ENCODE data around the gene KRTAP2-2.

GRCh38 chr17:41060052-41060604 lies 5.1 kb upstream of the KRTAP2-2 start, which contains the start of gene KRTAP2-3:
- TF ChIP-seq CTCF (IDR thresholded peaks at IDR 0.05) = no peak
- TF ChIP-seq MAX (IDR thresholded peaks at IDR 0.05; ENCODE audit: low read depth) = peak; percentile 91
- no peak for TF ChIP-seq REST (IDR thresholded peaks at IDR 0.05; ENCODE audit: low read depth, low read length)
- TF ChIP-seq PBX3 (IDR thresholded peaks at IDR 0.05) = peak; percentile 81
- no peak for TF ChIP-seq EZH2phosphoT487 (IDR thresholded peaks at IDR 0.05; ENCODE audit: borderline replicate concordance, low read depth)
